AG08395 (cell line): ENCODE results near the gene LDHA.

Experiments used
- DNase-seq: peaks from one replicate; pipeline ENCODE4 v3.0.0; 2012; ENCODE audit warnings: mixed read lengths, low spot score

The LDHA gene

GRCh38 chr11:18394275-18394927, at the start of gene LDHA:
LDHA (plus strand) TSS chr11:18394563; CDS start chr11:18396843, 2,280 bp downstream.
- peak; percentile 97 for DNase-seq

- peak; percentile 43 for DNase-seq
Observed at GRCh38 chr11:18347471-18348125, 46.8 kb upstream of the LDHA start.

GRCh38 chr11:18352581-18352980, 41.8 kb upstream of the LDHA start:
- DNase-seq: peak; percentile 40

- no peak for DNase-seq
Observed at GRCh38 chr11:18358646-18359045, 35.7 kb upstream of the LDHA start.

GRCh38 chr11:18361154-18361553, 33.2 kb upstream of the LDHA start:
- DNase-seq: no peak

- no peak for DNase-seq
Observed at GRCh38 chr11:18364495-18365073, 29.8 kb upstream of the LDHA start.

- no peak for DNase-seq
Observed at GRCh38 chr11:18365741-18366140, 28.6 kb upstream of the LDHA start.

- DNase-seq: no peak
Observed at GRCh38 chr11:18366286-18366685, 28.1 kb upstream of the LDHA start.

- no peak for DNase-seq
Observed at GRCh38 chr11:18367431-18367830, 26.9 kb upstream of the LDHA start.

- DNase-seq: peak; percentile 70
Observed at GRCh38 chr11:18368221-18368620, 26.1 kb upstream of the LDHA start.

- no peak for DNase-seq
Observed at GRCh38 chr11:18369398-18369797, 25.0 kb upstream of the LDHA start.

- DNase-seq: no peak
Observed at GRCh38 chr11:18371279-18371678, 23.1 kb upstream of the LDHA start.

- DNase-seq: no peak
Observed at GRCh38 chr11:18372201-18372600, 22.2 kb upstream of the LDHA start.

- no peak for DNase-seq
Observed at GRCh38 chr11:18374956-18375355, 19.4 kb upstream of the LDHA start.

- no peak for DNase-seq
Observed at GRCh38 chr11:18375941-18376340, 18.4 kb upstream of the LDHA start.

GRCh38 chr11:18379201-18379600, 15.2 kb upstream of the LDHA start:
- no peak for DNase-seq

GRCh38 chr11:18383388-18384156, 10.8 kb upstream of the LDHA start:
- peak; percentile 96 for DNase-seq

GRCh38 chr11:18384157-18384641, 10.2 kb upstream of the LDHA start:
- peak; percentile 81 for DNase-seq

- no peak for DNase-seq
Observed at GRCh38 chr11:18390088-18390487, 4.3 kb upstream of the LDHA start.

GRCh38 chr11:18392434-18393321, 1.7 kb upstream of the LDHA start:
- no peak for DNase-seq

- DNase-seq: peak; percentile 31
Observed at GRCh38 chr11:18393581-18394274, 635 bp upstream of the LDHA start.
